ENCODE measurements around the gene ANO2.

DNA sequence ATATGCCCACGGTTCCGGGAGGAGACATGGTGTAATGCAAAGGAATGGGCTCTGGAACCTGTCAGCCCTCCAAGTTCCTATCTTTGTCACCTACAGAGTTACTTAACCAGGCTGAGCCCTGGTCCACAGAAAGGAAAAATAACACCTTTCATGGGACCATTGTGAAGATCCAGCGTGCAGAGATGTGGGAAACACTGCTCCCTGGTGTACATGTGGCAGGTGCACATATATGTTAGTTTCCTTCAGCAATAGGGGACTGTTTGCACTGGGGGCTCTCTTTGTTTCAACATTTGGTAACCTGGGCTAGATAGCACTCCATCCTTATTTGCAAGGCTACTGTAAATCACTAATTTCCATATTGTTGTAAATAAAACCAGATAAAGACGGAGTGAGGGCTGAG, 72.3 kb downstream of the ANO2 start:
- TF ChIP-seq POLR2AphosphoS5 (IDR thresholded peaks at IDR 0.05; ENCODE audit: low read depth, low read length) (no peak), SIN3A (IDR thresholded peaks at IDR 0.05; ENCODE audit: borderline replicate concordance, insufficient read depth, low read length) (no peak)
